Measurements from ENCODE around the gene LARP1. TPM values are rescaled to one million over a fixed set of nuclear protein-coding genes. Genes with fewer than 3 reads are reported as not detected.

The LARP1 gene
- total and polyA plus RNA-seq, 9 of the 15 experiments (the other 6 are each of a cell fraction or from before 2014, with no cell fraction given) = 22.6 to 300 (median 92.0) TPM

- TF ChIP-seq UBTF (IDR thresholded peaks at IDR 0.05; ENCODE audit: borderline replicate concordance in 1 of 2, low read depth in 2 of 2, low read length in 2 of 2) (peak; percentile 29 to 66; a peak in 1 of 4 replicates), PRPF4 (IDR thresholded peaks at IDR 0.05; ENCODE audit: insufficient read depth, low read depth, low read length, poor library complexity, severe bottlenecking) (peak; percentile 28), RFX7 (CRISPR knock-in tag; IDR thresholded peaks at IDR 0.05) (no peak), ZNF449 (CRISPR knock-in tag; IDR thresholded peaks at IDR 0.05) (no peak), ZNF239 (CRISPR knock-in tag; IDR thresholded peaks at IDR 0.05) (no peak), HDAC3 (IDR thresholded peaks at IDR 0.05; ENCODE audit: borderline replicate concordance, partially characterized antibody) (no peak), ZNF766 (CRISPR knock-in tag; conservative IDR thresholded peaks at IDR 0.05) (no peak), ID3 (CRISPR knock-in tag; IDR thresholded peaks at IDR 0.05) (no peak), ID3 (tag; IDR thresholded peaks at IDR 0.05) (no peak), ZFX (CRISPR knock-in tag; IDR thresholded peaks at IDR 0.05) (peak; percentile 85), ZNF280B (CRISPR knock-in tag; IDR thresholded peaks at IDR 0.05) (no peak), SMARCA4 (IDR thresholded peaks at IDR 0.05) (no peak), NFE2 (IDR thresholded peaks at IDR 0.05; ENCODE audit: low read depth) (peak; percentile 69), E2F4 (CRISPR knock-in tag; IDR thresholded peaks at IDR 0.05; ENCODE audit: low read depth) (no peak), ZBTB12 (CRISPR knock-in tag; IDR thresholded peaks at IDR 0.05) (no peak), RNF219 (CRISPR knock-in tag; IDR thresholded peaks at IDR 0.05) (no peak)
Measured at GRCh38 chr5:154756009-154756867, 1.1 kb downstream of the LARP1 start (continued).
